Urothelium cell line (cell line): Measurements from ENCODE around the gene OR5H1.

Experiments used
- DNase-seq: peaks from one replicate; pipeline ENCODE4 v3.0.0; 2011; ENCODE audit warnings: low spot score, mixed read lengths
- FAIRE-seq: peaks from 2 replicates; lab custom pipeline; 2011; peaks lifted over from hg19 to GRCh38; lab: Jason Lieb, UNC

The OR5H1 gene

DNA sequence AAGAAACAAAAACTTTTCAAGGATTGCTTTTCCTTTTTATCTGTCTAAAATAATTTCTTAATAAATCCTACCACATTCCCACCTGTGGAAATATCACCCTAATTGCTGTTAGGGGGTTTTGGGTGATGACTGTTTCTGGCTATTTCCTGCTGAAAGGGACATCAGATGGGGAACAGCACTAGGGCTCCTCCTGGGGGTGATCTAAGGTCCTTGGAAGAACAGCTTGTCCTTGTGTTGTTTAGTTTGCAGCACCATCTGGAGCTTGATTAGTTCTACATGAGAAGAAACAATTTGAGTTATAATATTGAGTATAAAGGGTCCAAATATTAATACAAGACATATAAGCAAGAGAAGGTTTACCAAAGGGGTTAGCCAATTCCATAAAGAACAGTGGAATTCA lies 54.7 kb downstream of the OR5H1 start:
- DNase-seq (no peak), FAIRE-seq (no peak)
